Mononuclear cell (primary cell): Measurements from ENCODE around the gene PRKCE. TPM values are rescaled to one million over a fixed set of nuclear protein-coding genes. Genes with fewer than 3 reads are reported as not detected.

Source experiments
- H3K27me3 ChIP-seq: 2 replicates; pipeline ENCODE4 v1.6.0; 2011; ENCODE audit warnings: low read length, control low read depth; ENCODE audit not compliant: insufficient read depth
- H3K4me1 ChIP-seq: 2 replicates; pipeline ENCODE4 v1.5.1; 2011; ENCODE audit warnings: mild to moderate bottlenecking, low read length, control low read depth; ENCODE audit not compliant: insufficient read depth
- H3K4me3 ChIP-seq: 2 replicates; pipeline ENCODE4 v1.5.1; 2011; ENCODE audit warnings: mild to moderate bottlenecking, low read length, moderate library complexity
- H3K9me3 ChIP-seq: 2 replicates; pipeline ENCODE4 v1.5.1; 2011; ENCODE audit warnings: low read depth, mild to moderate bottlenecking, control low read depth, low read length
- total RNA-seq: library from RNA; depleted of rRNA; stranded (reverse); fragments of >200 nt; gene quantifications from one replicate; pipeline ENCODE4 v1.2.3, GENCODE V29; 2012

The PRKCE gene
- total RNA-seq, 1 donor: 13.6 TPM

DNA sequence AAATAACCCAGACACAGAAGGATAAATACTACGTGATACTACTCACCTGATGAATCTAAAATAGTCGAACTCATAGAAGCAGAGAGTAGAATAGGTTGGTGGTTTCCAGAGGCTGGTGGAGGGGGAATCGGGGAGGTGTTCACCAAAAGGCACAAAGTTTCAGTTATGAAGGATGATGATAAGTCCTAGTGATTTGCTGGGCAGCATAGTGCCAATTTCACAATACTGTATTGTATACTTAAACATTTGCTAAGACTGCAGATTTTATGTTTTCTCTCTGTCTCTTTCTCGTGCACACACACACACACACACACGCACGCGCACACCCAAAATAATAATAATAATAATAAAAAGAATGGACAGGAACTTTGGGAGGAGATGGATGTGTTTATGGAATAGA, 425.4 kb downstream of the PRKCE start:
- H3K4me1 ChIP-seq: peaks cover 3% of the 10 kb centered on the region
- no peaks in the 10 kb centered on the region for H3K27me3 ChIP-seq
- H3K4me3 ChIP-seq: no peak overlapping the region
- H3K9me3 ChIP-seq: no peaks in the 10 kb centered on the region

DNA sequence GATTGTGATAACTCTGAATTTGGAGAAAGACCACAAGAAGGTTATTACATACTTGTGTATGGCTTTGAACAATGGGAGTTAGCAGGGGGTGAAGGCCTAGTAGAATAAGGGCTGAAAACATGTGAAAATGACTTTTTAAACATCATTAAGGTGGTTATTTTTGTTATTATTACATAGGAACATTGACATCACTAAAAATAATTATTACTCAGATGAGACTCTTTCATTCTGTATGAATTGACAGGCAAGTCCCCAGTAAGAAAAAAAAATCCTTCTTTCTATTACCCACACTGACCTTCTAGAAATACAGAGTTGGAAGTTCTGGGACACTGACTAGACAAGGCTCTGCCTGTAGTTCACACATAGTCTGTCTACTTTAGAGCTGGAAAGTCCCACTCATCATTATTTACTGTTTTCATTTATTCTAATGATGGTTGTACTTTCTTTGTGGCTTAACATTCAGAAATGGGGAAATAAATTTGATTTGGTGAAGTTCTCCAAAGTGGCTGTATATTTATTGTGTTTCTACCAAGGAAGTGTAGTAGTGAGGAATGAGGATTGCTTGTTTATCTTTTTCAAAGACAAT, 426.1 kb downstream of the PRKCE start:
- H3K4me3 ChIP-seq: no peak overlapping the region
- H3K27me3 ChIP-seq: no peaks in the 10 kb centered on the region
- peaks cover 11% of the 10 kb centered on the region for H3K4me1 ChIP-seq
- no peaks in the 10 kb centered on the region for H3K9me3 ChIP-seq

DNA sequence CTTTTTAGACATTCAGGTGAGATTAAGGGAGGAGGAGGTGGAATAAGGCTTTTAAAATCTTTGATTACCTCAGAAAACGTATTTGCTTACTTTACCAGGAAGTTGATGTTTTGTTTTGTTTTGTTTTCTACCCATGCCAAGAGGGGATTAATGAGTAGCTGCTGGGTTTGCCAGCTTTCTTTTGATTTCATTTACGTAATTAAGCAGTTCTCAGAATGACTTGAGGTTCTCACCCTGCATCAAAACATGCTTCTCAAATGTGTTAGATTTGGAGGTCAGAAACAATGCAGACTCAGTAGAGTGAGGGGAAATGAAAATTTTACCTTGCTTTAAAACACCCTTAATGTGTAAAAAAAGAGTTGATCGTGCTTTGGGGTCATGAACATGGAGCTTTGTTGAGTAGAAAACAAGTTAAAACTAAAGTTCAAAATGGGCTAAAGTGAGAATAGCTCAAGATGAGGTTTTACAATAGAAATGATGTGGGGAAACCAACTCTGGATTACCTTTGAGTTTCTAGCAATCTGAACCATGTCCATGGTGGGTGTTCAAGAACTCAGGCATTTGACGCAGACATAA, 428.6 kb downstream of the PRKCE start:
- Histone ChIP-seq H3K4me1 (peaks cover 24% of the 10 kb centered on the region), H3K9me3 (no peaks in the 10 kb centered on the region), H3K27me3 (no peaks in the 10 kb centered on the region), H3K4me3 (no peak overlapping the region)

DNA sequence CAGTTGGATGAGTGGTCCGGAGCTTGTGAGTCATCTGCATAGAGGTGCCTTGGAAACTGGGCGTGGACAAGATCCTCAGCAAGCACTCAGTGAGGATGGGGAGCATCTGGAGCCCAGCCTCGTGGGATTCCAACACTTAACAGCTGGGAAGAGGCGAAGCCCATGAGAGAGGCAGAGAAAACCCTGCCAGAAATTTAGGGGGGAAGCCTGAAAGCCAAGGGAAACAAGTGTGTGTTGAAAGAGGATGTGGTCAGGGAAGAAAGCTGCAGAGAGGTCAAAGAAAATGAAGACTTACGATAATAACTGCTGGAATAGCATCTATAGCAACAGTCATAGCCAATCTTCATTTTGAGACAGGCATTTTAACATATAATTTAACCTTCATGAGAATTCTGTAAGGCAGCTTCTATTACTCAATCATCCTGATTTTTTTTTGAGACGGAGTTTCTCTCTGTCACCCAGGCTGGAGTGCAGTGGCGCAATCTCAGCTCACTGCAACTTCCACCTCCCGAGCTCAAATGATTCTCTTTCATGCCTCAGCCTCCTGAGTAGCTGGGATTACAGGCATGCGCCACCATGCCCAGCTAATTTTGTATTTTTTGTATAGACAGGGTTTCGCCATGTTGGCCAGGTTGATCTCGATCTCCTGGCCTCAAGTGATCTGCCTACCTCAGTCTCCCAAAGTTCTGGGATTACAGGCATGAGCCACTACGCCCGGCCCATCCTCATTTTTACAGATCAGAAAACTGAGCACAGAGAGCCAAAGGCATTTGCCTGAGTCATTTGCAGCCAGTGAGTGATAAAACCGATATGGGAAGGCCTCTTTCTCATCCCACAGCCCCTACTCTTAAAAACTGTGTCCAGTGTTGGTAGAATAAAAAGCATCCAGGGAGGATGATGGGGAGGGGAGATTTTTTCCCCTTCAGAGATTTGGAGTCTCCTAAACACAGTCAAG, 431.3 kb downstream of the PRKCE start:
- Histone ChIP-seq H3K4me3 (no peak overlapping the region), H3K27me3 (no peaks in the 10 kb centered on the region), H3K4me1 (peaks cover 24% of the 10 kb centered on the region), H3K9me3 (no peaks in the 10 kb centered on the region)

DNA sequence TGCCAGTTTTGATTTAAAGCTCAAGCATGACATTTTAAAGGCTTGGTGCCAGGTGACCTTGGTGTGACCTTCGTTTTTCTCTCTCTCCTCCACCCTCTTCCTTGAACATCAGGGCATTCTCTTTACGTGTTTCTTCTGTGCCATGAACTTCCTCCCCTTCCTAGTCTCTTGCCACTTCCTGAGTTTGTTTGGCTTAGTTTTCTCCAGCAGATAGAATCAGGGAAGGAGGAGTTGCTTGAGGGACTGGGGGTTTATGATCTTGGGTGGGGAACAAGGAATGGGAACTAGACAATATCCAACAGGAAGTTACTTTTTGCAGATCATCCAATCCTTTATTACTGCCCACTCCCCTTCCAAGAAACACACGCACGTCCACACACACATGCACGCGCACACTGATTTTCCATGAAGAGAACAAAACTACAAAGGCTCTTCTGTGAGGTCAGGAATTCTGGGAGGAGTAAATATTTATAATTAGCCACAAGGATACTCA, 435.1 kb downstream of the PRKCE start:
- H3K4me1 ChIP-seq: peaks cover 23% of the 10 kb centered on the region

DNA sequence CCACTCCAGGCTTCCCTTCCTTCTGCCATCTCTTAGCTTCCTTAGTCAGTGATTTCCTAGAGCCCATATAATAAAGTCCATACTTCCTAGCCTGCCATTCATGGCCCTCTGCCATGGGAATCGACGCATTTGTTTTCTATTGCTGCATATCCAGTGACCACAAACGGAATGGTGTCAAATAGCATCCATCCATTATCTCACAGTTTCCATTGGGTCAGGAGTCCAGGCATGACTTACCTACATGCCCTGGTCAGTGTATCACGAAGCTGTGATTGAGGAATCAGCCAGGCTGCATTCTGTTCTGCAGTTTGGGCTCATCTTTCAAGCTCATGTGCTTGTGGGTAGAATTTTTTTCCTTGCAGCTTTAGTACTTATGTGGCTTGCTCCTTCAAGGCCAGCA, 436.0 kb downstream of the PRKCE start:
- H3K4me1 ChIP-seq: peaks cover 14% of the 10 kb centered on the region
- no peaks in the 10 kb centered on the region for H3K27me3 ChIP-seq
- H3K9me3 ChIP-seq: no peaks in the 10 kb centered on the region
- no peak overlapping the region for H3K4me3 ChIP-seq

More for the DNA sequence above, 435.1 kb downstream of the PRKCE start:
- no peaks in the 10 kb centered on the region for H3K27me3 ChIP-seq
- no peak overlapping the region for H3K4me3 ChIP-seq
- H3K9me3 ChIP-seq: no peaks in the 10 kb centered on the region

DNA sequence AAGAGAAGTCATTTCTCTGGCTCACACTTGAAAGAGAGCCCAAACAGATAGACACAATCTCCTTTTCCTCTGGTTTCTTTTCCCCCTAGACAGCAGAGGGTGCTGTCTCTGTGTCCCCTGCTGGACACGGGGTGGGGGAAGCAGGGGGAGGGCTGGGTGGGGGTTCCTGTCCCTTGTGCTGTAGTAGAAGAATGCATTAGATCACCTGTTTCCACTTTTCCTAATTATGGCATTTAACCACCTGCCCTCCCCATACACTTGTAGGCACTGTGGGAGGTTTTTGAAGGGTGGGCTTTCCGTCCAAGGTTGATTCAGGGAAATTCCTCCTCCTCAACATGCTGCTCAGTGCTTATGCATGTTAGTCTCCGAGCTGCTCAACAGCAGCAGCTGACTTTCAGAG, 439.5 kb downstream of the PRKCE start:
- Histone ChIP-seq H3K4me3 (no peak overlapping the region), H3K9me3 (no peaks in the 10 kb centered on the region), H3K27me3 (no peaks in the 10 kb centered on the region), H3K4me1 (no peaks in the 10 kb centered on the region)

DNA sequence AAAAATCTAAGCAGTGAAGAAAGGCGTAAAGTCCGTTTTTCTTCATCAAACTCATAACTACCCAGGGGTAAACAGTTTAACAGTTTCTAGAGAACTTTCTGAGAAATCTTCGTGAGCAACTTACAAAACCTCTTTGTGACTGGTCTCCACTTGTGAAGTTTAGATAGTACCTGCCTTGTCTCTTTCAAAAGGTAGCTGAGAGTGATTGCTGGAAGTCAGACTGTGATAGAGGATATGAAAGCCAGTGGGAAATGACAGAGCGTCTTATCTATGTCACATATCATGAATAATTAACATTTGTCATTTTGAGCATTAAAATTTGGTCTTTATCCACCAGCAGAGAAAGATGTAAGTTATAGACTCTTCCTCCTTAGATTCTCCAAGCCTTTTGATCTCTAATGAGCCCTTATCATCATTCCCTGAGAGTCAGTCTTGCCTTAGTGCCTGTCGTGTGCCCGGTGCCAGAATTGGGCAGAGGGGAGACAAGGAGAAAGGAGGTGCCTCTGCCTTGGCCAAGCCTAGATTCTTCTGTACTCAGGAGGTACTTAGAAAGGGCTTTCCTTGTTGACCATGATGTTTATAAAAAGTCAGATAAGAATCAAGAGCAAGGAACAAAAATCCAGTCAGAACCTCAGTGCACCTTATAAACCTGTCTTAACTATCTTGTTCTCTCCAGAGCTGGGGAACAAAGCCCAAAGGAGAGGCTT, 440.6 kb downstream of the PRKCE start:
- Histone ChIP-seq H3K4me3 (no peak overlapping the region), H3K27me3 (no peaks in the 10 kb centered on the region), H3K9me3 (no peaks in the 10 kb centered on the region), H3K4me1 (no peaks in the 10 kb centered on the region)

DNA sequence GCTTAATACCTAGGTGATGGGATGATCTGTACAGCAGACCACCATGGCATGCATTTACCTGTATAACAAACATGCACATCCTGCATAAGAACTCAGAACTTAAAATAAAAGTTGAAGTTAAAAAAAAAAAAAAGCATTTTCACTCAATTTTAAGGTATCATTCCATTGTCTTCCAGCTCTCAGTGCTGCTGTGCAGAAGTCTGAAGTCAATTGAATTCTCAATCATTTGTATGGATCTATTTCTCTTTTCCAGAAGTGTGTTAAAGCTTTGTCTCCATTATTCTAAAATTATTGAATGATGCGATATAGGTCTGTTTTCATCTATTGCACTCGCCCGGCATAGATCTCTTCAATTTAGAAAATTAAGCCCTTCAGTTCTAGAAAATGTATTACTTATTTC, 443.2 kb downstream of the PRKCE start:
- H3K4me1 ChIP-seq: no peaks in the 10 kb centered on the region
- no peak overlapping the region for H3K4me3 ChIP-seq
- no peaks in the 10 kb centered on the region for H3K27me3 ChIP-seq
- no peaks in the 10 kb centered on the region for H3K9me3 ChIP-seq

DNA sequence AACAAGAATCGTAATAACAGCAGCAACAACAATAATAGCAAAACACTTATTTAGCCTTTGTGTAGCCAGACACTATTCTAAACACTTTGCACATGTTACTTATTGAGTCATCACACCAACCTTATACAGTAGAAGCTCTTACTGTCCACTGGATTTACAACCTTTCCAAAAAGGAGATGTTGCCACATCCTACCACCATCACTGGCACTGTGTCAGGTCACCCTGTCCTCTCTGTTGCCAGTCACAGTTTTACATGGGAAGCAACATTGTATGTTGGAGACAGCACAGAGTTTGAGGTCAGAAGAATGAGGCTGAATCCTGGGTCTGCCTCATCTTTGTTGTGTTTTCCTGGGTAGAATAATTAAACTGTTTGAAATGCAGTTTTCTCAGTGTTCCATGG, 444.4 kb downstream of the PRKCE start:
- Histone ChIP-seq H3K4me3 (no peak overlapping the region), H3K27me3 (no peaks in the 10 kb centered on the region), H3K4me1 (no peaks in the 10 kb centered on the region), H3K9me3 (no peaks in the 10 kb centered on the region)

DNA sequence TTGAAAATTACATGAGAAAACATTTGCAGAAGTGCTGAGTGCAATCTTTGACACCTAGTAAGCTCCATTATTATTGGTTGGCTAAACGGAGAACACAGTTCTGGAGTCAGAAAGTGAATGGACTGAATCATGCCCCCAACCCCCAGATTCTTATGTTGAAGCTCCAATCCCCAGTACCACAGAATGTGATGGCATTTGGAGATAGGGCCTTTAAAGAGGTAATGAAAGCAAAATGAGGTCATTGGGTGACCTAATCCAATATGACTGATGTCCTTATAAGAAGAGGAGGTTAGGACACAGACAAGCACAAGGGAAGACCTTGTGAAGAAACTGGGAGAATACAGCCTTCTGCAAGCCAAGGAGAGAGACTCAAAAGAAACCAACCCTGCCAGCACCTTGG, 444.8 kb downstream of the PRKCE start:
- Histone ChIP-seq H3K4me1 (no peaks in the 10 kb centered on the region), H3K9me3 (no peaks in the 10 kb centered on the region), H3K27me3 (no peaks in the 10 kb centered on the region), H3K4me3 (no peak overlapping the region)

DNA sequence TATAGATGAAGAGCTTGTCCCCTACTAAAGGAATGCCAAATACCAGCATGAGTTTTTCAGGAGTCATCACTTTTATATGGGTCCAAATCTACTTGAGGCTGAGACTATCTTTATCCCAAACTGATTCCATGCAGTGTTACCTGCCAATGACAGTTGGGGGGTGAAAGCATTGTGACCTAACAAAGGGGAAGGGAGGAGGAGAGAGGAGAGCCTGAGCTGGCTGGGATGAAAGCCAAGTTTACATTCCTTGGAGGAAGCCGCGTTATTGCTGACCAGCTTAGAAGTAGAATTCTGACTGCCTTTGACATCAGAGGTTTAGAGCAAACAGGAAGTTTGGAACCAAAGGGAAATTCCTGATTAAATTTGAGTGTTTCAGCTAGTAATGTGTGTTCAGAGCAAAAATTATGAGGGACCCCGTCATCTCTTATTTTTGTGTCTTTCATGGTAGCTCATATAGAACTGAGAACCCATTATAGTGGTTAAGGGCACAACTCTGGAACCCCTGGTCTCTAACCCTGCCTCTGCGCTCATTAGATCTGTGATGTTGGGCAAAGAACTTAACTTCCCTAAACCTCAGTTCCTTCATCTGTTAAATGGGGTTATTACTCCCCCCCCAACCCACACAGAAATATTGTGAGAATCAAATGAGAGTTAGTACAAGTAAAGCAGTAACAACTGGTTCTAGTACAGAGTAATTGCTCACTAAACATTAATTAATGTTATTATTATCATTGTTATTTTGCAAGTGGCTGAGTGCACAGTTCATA, 446.4 kb downstream of the PRKCE start:
- H3K27me3 ChIP-seq: no peaks in the 10 kb centered on the region
- no peak overlapping the region for H3K4me3 ChIP-seq
- no peaks in the 10 kb centered on the region for H3K4me1 ChIP-seq
- H3K9me3 ChIP-seq: no peaks in the 10 kb centered on the region

DNA sequence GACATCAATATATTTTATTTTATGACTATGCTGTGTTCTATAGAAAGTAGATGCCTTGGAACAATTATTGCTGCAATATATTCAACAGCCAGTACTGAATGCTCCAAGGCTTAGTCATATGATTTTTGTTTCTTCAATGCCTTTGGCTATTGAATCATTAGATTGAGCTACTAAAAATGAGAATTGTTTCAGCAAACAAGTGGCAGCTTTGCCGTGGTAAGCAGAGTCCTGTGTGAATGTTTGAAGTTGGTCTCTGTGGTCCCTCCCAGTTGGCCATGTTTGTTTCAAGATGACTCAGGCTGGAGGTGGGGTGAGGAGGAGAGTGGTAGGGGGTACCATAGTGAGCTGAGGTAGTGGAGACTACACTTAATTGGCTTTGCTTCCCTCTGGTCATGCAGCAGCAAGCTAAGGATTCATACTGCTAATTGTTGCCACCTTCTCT, 447.2 kb downstream of the PRKCE start:
- no peak overlapping the region for H3K4me3 ChIP-seq
- H3K9me3 ChIP-seq: no peaks in the 10 kb centered on the region
- no peaks in the 10 kb centered on the region for H3K27me3 ChIP-seq
- H3K4me1 ChIP-seq: no peaks in the 10 kb centered on the region

DNA sequence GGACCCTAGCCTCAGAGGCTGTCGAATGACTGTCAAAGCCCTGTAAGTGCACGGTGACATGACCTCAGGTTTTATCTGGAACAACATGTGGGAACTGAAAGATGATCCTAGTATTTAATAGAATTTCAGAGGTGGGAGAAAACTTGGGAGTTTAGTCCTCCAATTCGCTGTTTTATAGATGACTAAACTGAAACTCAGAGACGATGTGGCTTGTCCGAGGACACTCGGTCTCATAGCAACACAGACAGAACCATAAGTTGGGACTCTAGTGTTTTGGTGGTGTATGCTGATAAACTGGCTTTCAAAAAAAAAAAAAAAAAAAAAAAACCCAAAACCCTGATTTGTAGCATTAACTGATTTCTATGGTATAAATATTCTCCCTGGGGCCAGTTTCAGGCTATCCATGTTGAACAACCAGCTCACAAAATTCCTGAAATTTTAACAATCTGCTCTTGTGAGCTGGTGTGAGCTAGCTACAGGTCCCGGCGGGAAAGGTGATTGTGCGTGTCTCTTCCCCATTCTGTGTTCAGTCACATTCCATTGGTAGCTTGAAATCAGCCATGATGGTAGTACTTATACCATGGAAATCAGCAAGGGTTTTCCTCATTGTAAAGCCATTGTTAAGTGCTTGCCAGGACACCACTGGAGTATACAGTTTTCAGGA, 450.2 kb downstream of the PRKCE start:
- no peaks in the 10 kb centered on the region for H3K4me1 ChIP-seq
- H3K27me3 ChIP-seq: no peaks in the 10 kb centered on the region
- H3K4me3 ChIP-seq: no peak overlapping the region
- H3K9me3 ChIP-seq: no peaks in the 10 kb centered on the region
